Lower leg skin (tissue), 3 donors: Measurements from ENCODE around the gene TTN.

Source experiments
- CTCF ChIP-seq, 3 donors: fragments of 450-650 bp; IDR thresholded peaks; one replicate each; pipeline ENCODE4 v1.5.1; 2016; ENCODE audit warnings: antibody characterized with exemption in 3 of 3, mild to moderate bottlenecking in 3 of 3, moderate library complexity in 2 of 3
- POLR2A ChIP-seq, 2 donors: fragments of 450-650 bp; IDR thresholded peaks; one replicate each; pipeline ENCODE4 v1.6.1; 2016 to 2017; ENCODE audit warnings: antibody characterized with exemption in 2 of 2, mild to moderate bottlenecking in 1 of 2, moderate library complexity in 1 of 2

GRCh38 chr2:178796079-178796677, 11.0 kb downstream of the TTN start:
- TF ChIP-seq CTCF (IDR thresholded peaks at IDR 0.05): no peak
- TF ChIP-seq POLR2A (IDR thresholded peaks at IDR 0.05): no peak
